PFSK-1 (cell line): ENCODE measurements around the gene BET1.

ENCODE experiments used
- FOXP2 ChIP-seq: optimal IDR thresholded peaks from 2 replicates; pipeline ENCODE3; 2011; ENCODE audit warnings: borderline replicate concordance, control low read depth, inconsistent platforms; ENCODE audit not compliant: insufficient read depth; ENCODE audit errors: extremely low read length, extremely low read depth
- POLR2AphosphoS5 ChIP-seq: IDR thresholded peaks from 2 replicates; pipeline ENCODE4 v1.6.1; 2012; ENCODE audit warnings: low read depth, mild to moderate bottlenecking, control low read depth, low read length, moderate library complexity
- SIN3A ChIP-seq: IDR thresholded peaks from 2 replicates; pipeline ENCODE4 v1.6.1; 2012; ENCODE audit warnings: mild to moderate bottlenecking, low read length, moderate library complexity, borderline replicate concordance; ENCODE audit not compliant: insufficient read depth
- TAF1 ChIP-seq: IDR thresholded peaks from 2 replicates; pipeline ENCODE4 v1.6.1; 2012; ENCODE audit warnings: low read length, control low read depth, borderline replicate concordance; ENCODE audit not compliant: insufficient read depth
- TF ChIP-seq, protein P1 (sequence below), 2 experiments: IDR thresholded peaks; 2 replicates each; pipeline versions ENCODE4 v1.6.1 to v1.8.0; 2011 to 2012; ENCODE audit warnings: low read depth in 2 of 2, low read length in 2 of 2, control low read depth in 1 of 2, inconsistent platforms in 1 of 2, mild to moderate bottlenecking in 1 of 2, moderate library complexity in 1 of 2; ENCODE audit not compliant: insufficient read depth in 1 of 2

The BET1 gene

DNA sequence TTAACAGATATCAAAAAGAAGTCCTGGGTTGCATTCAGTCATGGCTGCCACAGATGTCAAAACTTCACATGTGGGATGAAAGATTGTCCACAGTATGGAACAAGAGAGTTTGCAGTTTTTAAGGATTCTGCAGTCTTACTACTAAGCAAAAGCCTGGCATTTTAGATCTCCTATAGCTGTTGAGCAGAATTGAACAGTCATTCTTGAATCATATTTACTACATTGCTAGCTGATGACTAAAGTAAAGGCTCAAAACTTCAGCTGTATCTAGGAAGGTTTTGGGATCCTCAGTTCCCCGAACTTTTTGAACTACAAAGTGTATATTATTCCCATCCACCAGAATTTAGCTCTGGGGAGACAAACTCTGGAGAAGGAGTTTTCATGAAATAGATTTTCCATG lies 31.0 kb downstream of the BET1 start:
- TF ChIP-seq FOXP2: no peak
- no peak for TF ChIP-seq SIN3A
- TF ChIP-seq TAF1: no peak
- no peak for TF ChIP-seq POLR2AphosphoS5
- TF ChIP-seq, protein P1, sequence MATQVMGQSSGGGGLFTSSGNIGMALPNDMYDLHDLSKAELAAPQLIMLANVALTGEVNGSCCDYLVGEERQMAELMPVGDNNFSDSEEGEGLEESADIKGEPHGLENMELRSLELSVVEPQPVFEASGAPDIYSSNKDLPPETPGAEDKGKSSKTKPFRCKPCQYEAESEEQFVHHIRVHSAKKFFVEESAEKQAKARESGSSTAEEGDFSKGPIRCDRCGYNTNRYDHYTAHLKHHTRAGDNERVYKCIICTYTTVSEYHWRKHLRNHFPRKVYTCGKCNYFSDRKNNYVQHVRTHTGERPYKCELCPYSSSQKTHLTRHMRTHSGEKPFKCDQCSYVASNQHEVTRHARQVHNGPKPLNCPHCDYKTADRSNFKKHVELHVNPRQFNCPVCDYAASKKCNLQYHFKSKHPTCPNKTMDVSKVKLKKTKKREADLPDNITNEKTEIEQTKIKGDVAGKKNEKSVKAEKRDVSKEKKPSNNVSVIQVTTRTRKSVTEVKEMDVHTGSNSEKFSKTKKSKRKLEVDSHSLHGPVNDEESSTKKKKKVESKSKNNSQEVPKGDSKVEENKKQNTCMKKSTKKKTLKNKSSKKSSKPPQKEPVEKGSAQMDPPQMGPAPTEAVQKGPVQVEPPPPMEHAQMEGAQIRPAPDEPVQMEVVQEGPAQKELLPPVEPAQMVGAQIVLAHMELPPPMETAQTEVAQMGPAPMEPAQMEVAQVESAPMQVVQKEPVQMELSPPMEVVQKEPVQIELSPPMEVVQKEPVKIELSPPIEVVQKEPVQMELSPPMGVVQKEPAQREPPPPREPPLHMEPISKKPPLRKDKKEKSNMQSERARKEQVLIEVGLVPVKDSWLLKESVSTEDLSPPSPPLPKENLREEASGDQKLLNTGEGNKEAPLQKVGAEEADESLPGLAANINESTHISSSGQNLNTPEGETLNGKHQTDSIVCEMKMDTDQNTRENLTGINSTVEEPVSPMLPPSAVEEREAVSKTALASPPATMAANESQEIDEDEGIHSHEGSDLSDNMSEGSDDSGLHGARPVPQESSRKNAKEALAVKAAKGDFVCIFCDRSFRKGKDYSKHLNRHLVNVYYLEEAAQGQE (IDR thresholded peaks at IDR 0.05; ENCODE audit: insufficient read depth in 1 of 2, low read depth in 2 of 2, low read length in 2 of 2): no peak

- TF ChIP-seq TAF1: no peak
- TF ChIP-seq FOXP2: no peak
- TF ChIP-seq POLR2AphosphoS5: no peak
- TF ChIP-seq SIN3A: no peak
- TF ChIP-seq, protein P1 (IDR thresholded peaks at IDR 0.05; ENCODE audit: insufficient read depth in 1 of 2, low read depth in 2 of 2, low read length in 2 of 2): no peak
Measured at GRCh38 chr7:93972029-93972725, 32.0 kb downstream of the BET1 start.

DNA sequence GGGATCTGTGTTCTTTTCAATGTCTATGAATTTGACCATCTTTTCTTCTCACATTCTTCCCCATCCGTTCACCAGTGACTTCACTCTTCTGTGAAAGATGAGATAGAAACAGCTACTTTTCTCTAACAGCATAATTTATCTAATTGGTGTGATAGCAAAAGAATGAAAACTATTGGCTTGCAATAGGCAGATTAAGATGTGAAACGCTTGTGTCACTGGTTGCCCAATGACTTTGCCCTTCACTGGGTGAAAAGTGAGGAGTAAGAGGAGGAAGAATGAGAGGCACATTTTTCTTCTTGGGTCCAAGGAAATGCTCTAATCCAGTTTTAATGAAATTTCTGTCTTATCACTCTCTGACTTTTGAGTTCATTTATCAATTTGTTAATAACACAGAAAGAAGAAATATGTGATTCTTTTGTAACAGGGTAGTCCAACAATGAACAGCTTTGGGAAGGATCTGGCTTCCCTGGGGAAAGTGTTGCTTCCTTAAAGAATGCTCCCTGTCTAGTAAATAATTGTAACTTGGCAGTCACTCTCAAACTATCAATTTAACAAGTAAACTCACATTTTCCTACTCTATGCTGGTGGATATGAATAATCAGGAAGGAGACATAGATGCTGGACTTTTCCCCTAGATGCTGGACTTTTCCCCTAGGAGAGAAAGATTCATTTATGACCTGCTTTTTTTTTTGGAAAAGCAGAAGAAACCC lies 35.1 kb downstream of the BET1 start:
- TF ChIP-seq SIN3A (no peak), TAF1 (no peak), POLR2AphosphoS5 (no peak), FOXP2 (no peak)
- TF ChIP-seq, protein P1 (IDR thresholded peaks at IDR 0.05; ENCODE audit: insufficient read depth in 1 of 2, low read depth in 2 of 2, low read length in 2 of 2): no peak

- TF ChIP-seq POLR2AphosphoS5 (no peak), FOXP2 (no peak)
Measured at GRCh38 chr7:93964813-93965212, 39.3 kb downstream of the BET1 start.

GRCh38 chr7:93964262-93964661 lies 39.9 kb downstream of the BET1 start:
- TF ChIP-seq POLR2AphosphoS5 (no peak), FOXP2 (no peak), TAF1 (no peak), SIN3A (no peak)
- TF ChIP-seq, protein P1 (IDR thresholded peaks at IDR 0.05; ENCODE audit: insufficient read depth in 1 of 2, low read depth in 2 of 2, low read length in 2 of 2): no peak
